GM23338 (cell line): ENCODE results near the gene CPNE7. TPM values are rescaled to one million over a fixed set of nuclear protein-coding genes. Genes with fewer than 3 reads are reported as not detected.

Source experiments
- ATAC-seq: fragments of 200-7000 bp; cut with Tn5 transposase; 3 replicates; pipeline ENCODE4 v1.9.1; 2020
- DNase-seq: peaks from one replicate; pipeline ENCODE4 v3.0.0-alpha.2; 2015; ENCODE audit warnings: low spot score
- H2AFZ ChIP-seq: fragments of 200-600 bp; sonication (generic); 2 replicates; pipeline ENCODE4 v1.8.0; 2016; ENCODE audit warnings: antibody characterized with exemption, mild to moderate bottlenecking, moderate library complexity
- H3F3A ChIP-seq: fragments of 200-600 bp; sonication (generic); replicated peaks from 2 replicates; pipeline ENCODE4 v1.8.0; 2017; ENCODE audit warnings: antibody characterized with exemption, mixed run types, low read depth
- H3K27ac ChIP-seq: fragments of 200-600 bp; sonication (generic); 2 replicates; pipeline ENCODE4 v1.6.1; 2016; ENCODE audit warnings: low read depth
- H3K27me3 ChIP-seq: fragments of 200-600 bp; sonication (generic); 2 replicates; pipeline ENCODE4 v1.8.0; 2016; ENCODE audit warnings: mild to moderate bottlenecking, mixed run types, moderate library complexity; ENCODE audit not compliant: insufficient read depth
- H3K36me3 ChIP-seq: fragments of 200-600 bp; sonication (generic); 2 replicates; pipeline ENCODE4 v1.8.0; 2016; ENCODE audit warnings: mild to moderate bottlenecking; ENCODE audit not compliant: insufficient read depth
- H3K4me1 ChIP-seq: fragments of 200-600 bp; sonication (generic); 2 replicates; pipeline ENCODE4 v1.8.0; 2016; ENCODE audit warnings: mild to moderate bottlenecking, moderate library complexity; ENCODE audit not compliant: insufficient read depth
- H3K4me2 ChIP-seq: fragments of 200-600 bp; sonication (generic); 2 replicates; pipeline ENCODE4 v1.7.1; 2017; ENCODE audit warnings: mixed run types
- H3K4me3 ChIP-seq: fragments of 200-600 bp; sonication (generic); 2 replicates; pipeline ENCODE4 v1.6.1; 2016; ENCODE audit warnings: mixed run types
- H3K79me2 ChIP-seq: fragments of 200-600 bp; sonication (generic); replicated peaks from 2 replicates; pipeline ENCODE4 v1.8.0; 2017; ENCODE audit warnings: mild to moderate bottlenecking; ENCODE audit not compliant: insufficient read depth
- H3K9me2 ChIP-seq: fragments of 200-600 bp; sonication (generic); 2 replicates; pipeline ENCODE4 v1.8.0; 2017; ENCODE audit not compliant: insufficient read depth
- H4K20me1 ChIP-seq: fragments of 200-600 bp; sonication (generic); replicated peaks from 2 replicates; pipeline ENCODE4 v1.8.0; 2017; ENCODE audit warnings: mild to moderate bottlenecking; ENCODE audit not compliant: insufficient read depth
- H3K27ac Mint-ChIP-seq: 2 replicates; pipeline ENCODE4 v1.8.0; 2020; ENCODE audit warnings: inconsistent platforms, mild to moderate bottlenecking, moderate library complexity, mixed read lengths
- H3K27me3 Mint-ChIP-seq: 3 replicates; pipeline ENCODE4 v1.8.0; 2022; ENCODE audit warnings: low read depth, mild to moderate bottlenecking, moderate library complexity, mixed read lengths, inconsistent platforms; ENCODE audit not compliant: insufficient read depth, poor library complexity
- H3K36me3 Mint-ChIP-seq: 3 replicates; pipeline ENCODE4 v1.8.0; 2021; ENCODE audit warnings: low read depth, mild to moderate bottlenecking, inconsistent platforms, moderate library complexity, mixed read lengths
- H3K4me1 Mint-ChIP-seq: 3 replicates; pipeline ENCODE4 v1.8.0; 2020; ENCODE audit warnings: mild to moderate bottlenecking, inconsistent platforms, mixed read lengths
- H3K4me3 Mint-ChIP-seq: 3 replicates; pipeline ENCODE4 v1.8.0; 2021; ENCODE audit warnings: moderate library complexity, mild to moderate bottlenecking, inconsistent platforms, mixed read lengths
- H3K9me3 Mint-ChIP-seq: 3 replicates; pipeline ENCODE4 v1.8.0; 2020; ENCODE audit warnings: moderate library complexity, mild to moderate bottlenecking, inconsistent platforms, mixed read lengths
- CREB1 ChIP-seq: fragments of 250-450 bp; sonication (Bioruptor Pico); IDR thresholded peaks from 2 replicates; pipeline ENCODE4 v1.5.0; 2020; ENCODE audit warnings: low read depth, mild to moderate bottlenecking, moderate library complexity
- EZH2 ChIP-seq: fragments of 200-600 bp; sonication (generic); IDR thresholded peaks from one replicate; pipeline ENCODE4 v1.8.0; 2017; ENCODE audit warnings: antibody characterized with exemption, mild to moderate bottlenecking, low read depth; ENCODE audit not compliant: unreplicated experiment
- EZH2phosphoT487 ChIP-seq: fragments of 200-600 bp; sonication (generic); IDR thresholded peaks from one replicate; pipeline ENCODE4 v1.8.1; 2018; ENCODE audit warnings: antibody characterized with exemption; ENCODE audit not compliant: unreplicated experiment
- JUNB ChIP-seq: IDR thresholded peaks from one replicate; pipeline ENCODE4 v1.6.1; 2016; ENCODE audit warnings: antibody characterized with exemption; ENCODE audit not compliant: unreplicated experiment
- NANOG ChIP-seq: IDR thresholded peaks from 2 replicates; pipeline ENCODE4 v1.6.1; 2016; ENCODE audit warnings: antibody characterized with exemption, borderline replicate concordance
- POLR2AphosphoS5 ChIP-seq: IDR thresholded peaks from 2 replicates; pipeline ENCODE4 v1.6.1; 2016; ENCODE audit warnings: antibody characterized with exemption, low read depth
- REST ChIP-seq: IDR thresholded peaks from one replicate; pipeline ENCODE4 v1.6.1; 2018; ENCODE audit warnings: antibody characterized with exemption; ENCODE audit not compliant: unreplicated experiment
- STAT1 ChIP-seq: IDR thresholded peaks from one replicate; pipeline ENCODE4 v1.6.1; 2016; ENCODE audit warnings: antibody characterized with exemption; ENCODE audit not compliant: unreplicated experiment
- ZNF114 ChIP-seq: fragments of 250-450 bp; sonication (Bioruptor Pico); IDR thresholded peaks from 2 replicates; pipeline ENCODE4 v1.5.0; 2020; ENCODE audit warnings: mild to moderate bottlenecking, moderate library complexity
- ZNF331 ChIP-seq: fragments of 250-450 bp; sonication (Bioruptor Pico); IDR thresholded peaks from 2 replicates; pipeline ENCODE4 v1.5.0; 2020; ENCODE audit warnings: low read depth, mild to moderate bottlenecking, moderate library complexity
- ZNF462 ChIP-seq: fragments of 250-450 bp; sonication (Bioruptor Pico); IDR thresholded peaks from 2 replicates; pipeline ENCODE4 v1.5.0; 2020; ENCODE audit warnings: mild to moderate bottlenecking, moderate library complexity
- polyA plus RNA-seq: library from polyadenylated mRNA; unstranded; fragments of >200 nt; fragmentation: Nextera tagmentation; extraction: Ambion mirVana; gene quantifications from 2 replicates; pipeline ENCODE4 v1.2.1, GENCODE V29; 2016
- total RNA-seq: library from RNA; depleted of rRNA; stranded (reverse); fragments of >200 nt; shearing (Covaris generic); gene quantifications from 2 replicates; pipeline ENCODE4 v1.2.3, GENCODE V29; 2014
- TF ChIP-seq, protein P1 (sequence below), 2 experiments: fragments of 200-600 bp in 1 of 2; sonication (generic) in 1 of 2; conservative IDR thresholded peaks; 2 replicates each; pipeline versions ENCODE4 v1.5.1 to v1.6.1; 2016 to 2017; ENCODE audit warnings: antibody characterized with exemption in 2 of 2, low read depth in 2 of 2, mild to moderate bottlenecking in 2 of 2, moderate library complexity in 1 of 2
- TF ChIP-seq, protein P2 (sequence below): IDR thresholded peaks from 2 replicates; pipeline ENCODE4 v1.6.1; 2016; ENCODE audit warnings: antibody characterized with exemption

Gene CPNE7
- total and polyA plus RNA-seq, 2 experiments from 2014 or later, result 11.2 to 15.7 TPM

DNA sequence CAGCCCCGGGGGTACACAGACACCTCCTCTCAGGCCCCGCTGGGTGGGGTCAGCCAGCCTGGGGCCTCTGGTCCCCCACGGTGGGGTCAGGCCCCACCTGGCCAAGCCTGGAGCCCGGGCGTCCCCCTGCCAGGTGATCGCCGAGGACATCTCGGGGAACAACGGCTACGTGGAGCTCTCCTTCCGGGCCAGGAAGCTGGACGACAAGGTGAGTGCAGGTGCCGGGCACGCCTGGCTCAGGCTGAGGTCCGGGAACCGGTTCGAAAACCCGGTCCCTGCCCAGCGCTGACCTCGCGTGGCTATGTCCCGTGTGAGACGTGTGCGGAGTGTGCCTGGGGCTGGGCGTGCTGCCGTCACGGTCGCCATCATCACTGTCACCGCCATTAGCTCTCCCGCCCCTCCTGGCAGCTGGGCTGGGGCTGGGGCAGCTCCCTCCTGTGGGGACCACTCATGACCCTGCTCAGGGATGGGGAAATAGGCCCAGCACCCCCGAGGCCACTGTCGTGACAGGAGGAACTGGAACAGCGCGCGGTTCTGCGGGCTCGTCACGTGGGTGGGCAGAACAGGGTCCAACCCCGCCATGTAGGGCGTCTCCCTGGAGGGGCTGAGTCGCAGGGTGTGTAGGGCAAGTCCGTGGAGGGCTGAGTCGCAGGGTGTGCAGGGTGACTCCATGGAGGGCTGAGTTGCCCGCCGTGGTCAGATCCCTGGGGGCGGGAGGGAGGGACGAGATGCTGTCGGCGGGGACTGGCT is 8.5 kb downstream of the CPNE7 start:
- H3K27ac Mint-ChIP-seq, result no peak overlapping the region
- peaks cover 13% of the 10 kb centered on the region for H3K9me3 Mint-ChIP-seq
- Histone ChIP-seq H3K36me3 (no peaks in the 10 kb centered on the region), H3K4me3 (no peak overlapping the region), H3K4me1 (no peaks in the 10 kb centered on the region), H2AFZ (no peak overlapping the region), H3K4me2 (no peak overlapping the region), H4K20me1 (no peaks in the 10 kb centered on the region), H3K27ac (no peak overlapping the region), H3K79me2 (no peaks in the 10 kb centered on the region), H3K9me2 (no peaks in the 10 kb centered on the region), H3F3A (peaks cover 8% of the 10 kb centered on the region), H3K27me3 (no peaks in the 10 kb centered on the region)
- no peak for DNase-seq
- no peak for ATAC-seq
- TF ChIP-seq JUNB, result no peak
- no peak for TF ChIP-seq POLR2AphosphoS5
- no peak for TF ChIP-seq EZH2phosphoT487
- TF ChIP-seq REST, result no peak
- no peak for TF ChIP-seq STAT1
- TF ChIP-seq CREB1, result no peak
- TF ChIP-seq EZH2, result no peak
- TF ChIP-seq ZNF462 (CRISPR knock-in tag), result no peak
- TF ChIP-seq ZNF114 (CRISPR knock-in tag), result no peak
- TF ChIP-seq, protein P1, sequence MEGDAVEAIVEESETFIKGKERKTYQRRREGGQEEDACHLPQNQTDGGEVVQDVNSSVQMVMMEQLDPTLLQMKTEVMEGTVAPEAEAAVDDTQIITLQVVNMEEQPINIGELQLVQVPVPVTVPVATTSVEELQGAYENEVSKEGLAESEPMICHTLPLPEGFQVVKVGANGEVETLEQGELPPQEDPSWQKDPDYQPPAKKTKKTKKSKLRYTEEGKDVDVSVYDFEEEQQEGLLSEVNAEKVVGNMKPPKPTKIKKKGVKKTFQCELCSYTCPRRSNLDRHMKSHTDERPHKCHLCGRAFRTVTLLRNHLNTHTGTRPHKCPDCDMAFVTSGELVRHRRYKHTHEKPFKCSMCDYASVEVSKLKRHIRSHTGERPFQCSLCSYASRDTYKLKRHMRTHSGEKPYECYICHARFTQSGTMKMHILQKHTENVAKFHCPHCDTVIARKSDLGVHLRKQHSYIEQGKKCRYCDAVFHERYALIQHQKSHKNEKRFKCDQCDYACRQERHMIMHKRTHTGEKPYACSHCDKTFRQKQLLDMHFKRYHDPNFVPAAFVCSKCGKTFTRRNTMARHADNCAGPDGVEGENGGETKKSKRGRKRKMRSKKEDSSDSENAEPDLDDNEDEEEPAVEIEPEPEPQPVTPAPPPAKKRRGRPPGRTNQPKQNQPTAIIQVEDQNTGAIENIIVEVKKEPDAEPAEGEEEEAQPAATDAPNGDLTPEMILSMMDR (conservative IDR thresholded peaks at IDR 0.05; ENCODE audit: low read depth in 2 of 2), result no peak
- TF ChIP-seq NANOG, result no peak
- no peak for TF ChIP-seq ZNF331 (CRISPR knock-in tag)
- TF ChIP-seq, protein P2, sequence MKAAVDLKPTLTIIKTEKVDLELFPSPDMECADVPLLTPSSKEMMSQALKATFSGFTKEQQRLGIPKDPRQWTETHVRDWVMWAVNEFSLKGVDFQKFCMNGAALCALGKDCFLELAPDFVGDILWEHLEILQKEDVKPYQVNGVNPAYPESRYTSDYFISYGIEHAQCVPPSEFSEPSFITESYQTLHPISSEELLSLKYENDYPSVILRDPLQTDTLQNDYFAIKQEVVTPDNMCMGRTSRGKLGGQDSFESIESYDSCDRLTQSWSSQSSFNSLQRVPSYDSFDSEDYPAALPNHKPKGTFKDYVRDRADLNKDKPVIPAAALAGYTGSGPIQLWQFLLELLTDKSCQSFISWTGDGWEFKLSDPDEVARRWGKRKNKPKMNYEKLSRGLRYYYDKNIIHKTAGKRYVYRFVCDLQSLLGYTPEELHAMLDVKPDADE, result no peak
- H3K4me1 Mint-ChIP-seq, result no peaks in the 10 kb centered on the region; the same call in 2 of the 3 replicates
- H3K27me3 Mint-ChIP-seq, result no peaks in the 10 kb centered on the region
- H3K4me3 Mint-ChIP-seq, result no peak overlapping the region
- peaks cover 20% of the 10 kb centered on the region for H3K36me3 Mint-ChIP-seq
